ENCODE measurements around the gene LIX1. TPM values are rescaled to one million over a fixed set of nuclear protein-coding genes. Genes with fewer than 3 reads are reported as not detected.

The LIX1 gene
- total and polyA plus RNA-seq, 2 of the 13 experiments (the other 11 are each of a cell fraction or from before 2014, with no cell fraction given) = not detected

DNA sequence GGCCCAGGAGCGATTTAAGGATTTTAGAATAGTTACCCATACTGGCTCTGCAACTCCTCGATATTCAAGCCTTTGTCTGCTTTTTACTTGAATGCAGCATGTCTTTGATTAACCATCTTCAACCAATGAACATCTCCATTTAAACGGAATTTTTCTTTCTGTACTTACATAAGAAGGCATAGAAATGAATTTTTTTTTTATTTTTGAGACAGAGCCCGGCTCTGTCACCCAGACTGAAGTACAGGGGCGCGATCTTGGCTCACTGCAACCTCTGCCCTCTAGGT, 41.5 kb upstream of the LIX1 start (continued):
- no peak for TF ChIP-seq HNF1B (CRISPR knock-in tag; IDR thresholded peaks at IDR 0.05)
- TF ChIP-seq, protein P1, sequence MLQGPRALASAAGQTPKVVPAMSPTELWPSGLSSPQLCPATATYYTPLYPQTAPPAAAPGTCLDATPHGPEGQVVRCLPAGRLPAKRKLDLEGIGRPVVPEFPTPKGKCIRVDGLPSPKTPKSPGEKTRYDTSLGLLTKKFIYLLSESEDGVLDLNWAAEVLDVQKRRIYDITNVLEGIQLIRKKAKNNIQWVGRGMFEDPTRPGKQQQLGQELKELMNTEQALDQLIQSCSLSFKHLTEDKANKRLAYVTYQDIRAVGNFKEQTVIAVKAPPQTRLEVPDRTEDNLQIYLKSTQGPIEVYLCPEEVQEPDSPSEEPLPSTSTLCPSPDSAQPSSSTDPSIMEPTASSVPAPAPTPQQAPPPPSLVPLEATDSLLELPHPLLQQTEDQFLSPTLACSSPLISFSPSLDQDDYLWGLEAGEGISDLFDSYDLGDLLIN (CRISPR knock-in tag; IDR thresholded peaks at IDR 0.05; ENCODE audit: borderline replicate concordance) = no peak
- no peak for TF ChIP-seq KDM4B (CRISPR knock-in tag; IDR thresholded peaks at IDR 0.05)
- TF ChIP-seq POGK (CRISPR knock-in tag; conservative IDR thresholded peaks at IDR 0.05) = no peak
- TF ChIP-seq ZNF317 (CRISPR knock-in tag; IDR thresholded peaks at IDR 0.05) = peak; percentile 82
- TF ChIP-seq ZFP82 (CRISPR knock-in tag; IDR thresholded peaks at IDR 0.05; ENCODE audit: borderline replicate concordance) = no peak
